GM21360 (cell line): ENCODE data around the gene CHCHD1.
"Not testable (repeated sequence)": the region's sequence is repeated elsewhere in the genome, so short reads cannot be mapped to it uniquely, and the experiment has no call there.

Experiments used
- ATAC-seq: cut with Tn5 transposase; IDR thresholded peaks from one replicate; pipeline ENCODE4 v1.9.1; 2021; ENCODE audit warnings: mild to moderate bottlenecking, moderate library complexity; ENCODE audit not compliant: unreplicated experiment

CHCHD1 gene

DNA sequence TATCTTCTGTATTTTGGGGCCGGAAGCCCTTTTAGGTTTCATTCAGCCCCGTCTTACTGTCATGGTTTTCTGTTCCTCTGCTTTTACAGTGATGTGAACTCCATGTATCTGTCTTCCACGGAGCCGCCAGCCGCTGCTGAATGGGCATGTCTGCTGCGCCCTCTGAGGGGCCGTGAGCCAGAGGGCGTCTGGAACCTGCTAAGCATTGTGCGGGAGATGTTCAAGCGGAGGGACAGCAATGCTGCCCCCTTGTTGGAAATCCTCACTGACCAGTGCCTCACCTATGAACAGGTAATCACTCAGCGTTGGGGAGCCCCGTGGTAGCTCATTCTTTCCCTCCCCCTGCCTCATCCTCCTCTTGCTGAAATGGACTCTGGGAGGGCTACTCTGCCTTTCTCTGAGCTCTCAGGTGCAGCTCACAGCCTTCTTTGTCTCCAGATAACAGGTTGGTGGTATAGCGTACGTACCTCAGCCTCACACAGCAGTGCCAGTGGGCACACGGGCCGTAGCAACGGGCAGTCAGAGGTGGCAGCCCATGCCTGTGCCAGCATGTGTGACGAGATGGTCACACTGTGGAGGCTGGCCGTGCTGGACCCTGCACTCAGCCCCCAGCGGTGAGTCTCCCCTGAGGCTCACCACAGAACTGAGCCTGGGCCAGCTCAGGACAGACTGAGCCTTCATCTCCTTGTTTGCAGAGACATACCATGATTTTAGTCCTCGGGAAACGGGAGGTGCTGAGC lies 9.2 kb downstream of the CHCHD1 start:
- ATAC-seq, result no peak

DNA sequence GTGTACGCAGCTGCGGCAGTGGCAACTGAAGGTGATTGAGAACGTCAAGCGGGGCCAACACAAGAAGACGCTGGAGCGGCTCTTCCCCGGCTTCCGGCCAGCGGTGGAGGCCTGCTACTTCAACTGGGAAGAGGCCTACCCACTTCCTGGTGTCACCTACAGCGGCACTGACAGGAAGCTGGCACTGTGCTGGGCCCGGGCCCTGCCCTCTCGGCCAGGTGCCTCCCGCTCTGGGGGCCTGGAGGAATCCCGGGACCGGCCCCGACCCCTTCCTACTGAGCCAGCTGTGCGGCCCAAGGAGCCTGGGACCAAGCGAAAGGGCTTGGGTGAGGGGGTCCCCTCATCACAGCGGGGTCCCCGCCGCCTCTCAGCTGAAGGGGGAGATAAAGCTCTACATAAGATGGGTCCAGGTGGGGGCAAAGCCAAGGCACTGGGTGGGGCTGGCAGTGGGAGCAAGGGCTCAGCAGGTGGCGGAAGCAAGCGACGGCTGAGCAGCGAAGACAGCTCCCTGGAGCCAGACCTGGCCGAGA lies 10.1 kb downstream of the CHCHD1 start:
- no peak for ATAC-seq

DNA sequence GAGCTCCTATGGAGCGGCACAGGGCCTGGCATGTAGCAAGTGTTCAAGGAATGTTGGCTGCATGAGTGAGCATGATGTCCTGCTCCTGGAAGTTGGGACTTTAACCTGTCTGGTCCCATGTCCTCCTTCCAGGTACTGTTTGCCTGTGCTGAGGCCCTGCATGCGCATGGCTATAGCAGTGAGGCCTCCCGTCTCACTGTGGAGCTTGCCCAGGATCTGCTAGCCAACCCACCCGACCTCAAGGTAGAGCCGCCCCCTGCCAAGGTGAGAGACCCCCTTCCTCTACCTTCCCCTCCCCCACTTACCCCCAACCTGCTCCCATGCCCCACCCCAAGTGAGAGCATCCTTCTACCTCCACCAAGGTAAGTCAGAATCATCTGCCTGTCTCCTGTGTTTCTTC lies 11.6 kb downstream of the CHCHD1 start:
- no peak for ATAC-seq

DNA sequence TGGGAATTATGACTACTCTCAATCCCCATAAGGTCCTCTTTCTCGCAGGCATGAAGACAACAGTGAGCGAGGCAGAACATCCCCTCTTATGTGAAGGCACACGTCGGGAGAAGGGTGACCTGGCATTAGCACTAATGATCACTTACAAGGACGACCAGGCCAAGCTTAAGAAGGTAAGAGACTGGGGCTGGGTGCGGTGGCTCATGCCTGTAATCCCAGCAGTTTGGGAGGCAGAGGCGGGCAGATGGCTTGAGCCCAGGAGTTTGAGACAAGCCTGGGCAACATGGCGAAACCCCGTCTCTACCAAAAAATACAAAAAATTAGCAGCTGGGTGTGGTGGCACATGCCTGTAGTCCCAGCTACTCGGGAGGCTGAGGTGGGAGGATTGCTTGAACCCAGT lies 13.6 kb downstream of the CHCHD1 start:
- not testable (repeated sequence) for ATAC-seq

DNA sequence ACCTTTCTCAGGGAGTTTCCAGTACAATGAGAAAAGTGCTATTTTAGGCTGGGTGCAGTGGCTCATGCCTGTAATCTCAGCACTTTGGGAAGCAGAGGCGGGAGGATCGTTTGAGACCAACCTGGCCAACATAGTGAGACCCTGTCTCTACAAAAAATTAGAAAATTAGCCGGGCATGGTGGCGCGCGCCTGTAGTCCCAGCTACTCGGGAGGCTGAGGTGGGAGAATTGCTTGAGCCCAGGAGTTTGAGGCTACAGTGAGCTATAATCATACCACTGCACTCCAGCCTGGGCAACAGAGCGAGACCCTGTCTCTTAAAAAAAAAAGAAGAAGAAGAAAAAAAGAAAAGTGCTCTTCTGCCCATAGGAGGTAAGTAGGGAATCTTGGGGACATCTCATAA lies 14.2 kb downstream of the CHCHD1 start:
- not testable (repeated sequence) for ATAC-seq

DNA sequence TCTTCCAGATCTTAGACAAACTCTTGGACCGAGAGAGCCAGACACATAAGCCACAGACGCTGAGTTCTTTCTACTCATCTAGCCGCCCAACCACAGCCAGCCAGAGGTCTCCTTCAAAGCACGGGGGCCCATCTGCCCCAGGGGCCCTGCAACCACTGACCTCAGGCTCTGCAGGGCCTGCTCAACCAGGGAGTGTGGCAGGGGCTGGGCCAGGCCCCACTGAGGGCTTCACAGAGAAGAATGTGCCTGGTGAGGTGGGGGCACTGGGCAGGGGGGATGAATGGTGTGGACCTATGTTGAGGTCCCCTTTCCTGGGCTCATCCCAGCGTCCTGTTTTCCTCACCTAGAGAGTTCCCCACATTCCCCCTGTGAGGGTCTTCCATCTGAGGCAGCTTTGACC lies 14.9 kb downstream of the CHCHD1 start:
- no peak for ATAC-seq

DNA sequence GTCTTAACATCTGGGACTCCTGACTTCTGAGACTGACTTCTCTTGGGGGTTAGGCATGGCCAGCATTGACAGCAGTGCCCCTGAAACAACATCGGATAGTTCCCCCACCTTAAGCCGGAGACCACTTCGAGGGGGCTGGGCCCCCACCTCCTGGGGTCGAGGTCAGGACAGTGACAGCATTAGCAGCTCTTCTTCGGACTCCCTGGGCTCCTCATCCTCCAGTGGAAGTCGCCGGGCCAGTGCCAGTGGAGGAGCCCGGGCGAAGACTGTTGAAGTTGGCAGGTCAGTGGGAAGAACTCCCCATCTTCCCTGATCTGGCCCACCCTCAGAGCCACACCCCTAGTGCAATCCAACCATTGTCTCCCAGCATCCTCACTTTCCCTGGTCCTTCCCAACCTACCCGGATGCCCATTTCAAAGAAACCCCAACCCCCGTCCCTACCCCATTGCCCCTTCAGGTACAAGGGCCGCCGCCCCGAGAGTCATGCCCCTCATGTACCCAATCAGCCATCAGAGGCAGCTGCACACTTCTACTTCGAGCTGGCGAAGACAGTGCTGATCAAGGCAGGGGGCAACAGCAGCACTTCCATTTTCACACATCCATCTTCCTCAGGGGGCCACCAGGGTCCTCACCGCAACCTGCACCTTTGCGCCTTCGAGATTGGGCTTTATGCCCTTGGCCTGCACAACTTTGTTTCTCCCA lies 15.6 kb downstream of the CHCHD1 start:
- ATAC-seq, result no peak

DNA sequence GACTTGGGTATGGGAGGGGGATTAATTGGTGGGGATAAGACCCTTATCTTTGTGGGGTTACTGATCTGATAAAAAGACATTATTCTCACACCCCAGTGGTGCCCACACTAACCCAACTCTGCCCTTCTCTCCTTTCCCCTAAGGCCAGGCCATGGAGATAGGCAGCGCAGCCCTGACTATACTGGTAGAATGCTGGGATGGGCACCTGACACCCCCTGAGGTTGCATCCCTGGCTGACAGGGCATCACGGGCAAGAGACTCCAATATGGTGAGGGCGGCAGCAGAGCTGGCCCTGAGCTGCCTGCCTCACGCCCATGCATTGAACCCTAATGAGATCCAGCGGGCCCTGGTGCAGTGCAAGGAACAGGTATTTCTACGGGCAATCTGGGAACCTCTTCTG lies 16.2 kb downstream of the CHCHD1 start:
- no peak for ATAC-seq

DNA sequence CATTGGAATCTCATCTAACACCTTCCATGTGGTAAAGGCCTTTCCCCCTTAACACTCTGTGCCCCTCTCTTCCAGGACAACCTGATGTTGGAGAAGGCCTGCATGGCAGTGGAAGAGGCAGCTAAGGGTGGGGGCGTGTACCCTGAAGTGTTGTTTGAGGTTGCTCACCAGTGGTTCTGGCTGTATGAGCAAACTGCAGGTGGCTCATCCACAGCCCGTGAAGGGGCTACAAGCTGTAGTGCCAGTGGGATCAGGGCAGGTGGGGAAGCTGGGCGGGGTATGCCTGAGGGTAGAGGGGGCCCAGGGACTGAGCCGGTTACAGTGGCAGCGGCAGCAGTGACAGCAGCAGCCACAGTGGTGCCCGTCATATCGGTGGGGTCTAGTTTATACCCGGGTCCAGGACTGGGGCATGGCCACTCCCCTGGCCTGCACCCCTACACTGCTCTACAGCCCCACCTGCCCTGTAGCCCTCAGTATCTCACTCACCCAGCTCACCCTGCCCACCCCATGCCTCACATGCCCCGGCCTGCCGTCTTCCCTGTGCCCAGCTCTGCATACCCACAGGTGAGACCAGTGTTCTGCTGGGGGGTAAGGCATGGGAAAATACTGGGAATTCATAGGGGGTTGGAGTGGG lies 17.2 kb downstream of the CHCHD1 start:
- ATAC-seq, result no peak

DNA sequence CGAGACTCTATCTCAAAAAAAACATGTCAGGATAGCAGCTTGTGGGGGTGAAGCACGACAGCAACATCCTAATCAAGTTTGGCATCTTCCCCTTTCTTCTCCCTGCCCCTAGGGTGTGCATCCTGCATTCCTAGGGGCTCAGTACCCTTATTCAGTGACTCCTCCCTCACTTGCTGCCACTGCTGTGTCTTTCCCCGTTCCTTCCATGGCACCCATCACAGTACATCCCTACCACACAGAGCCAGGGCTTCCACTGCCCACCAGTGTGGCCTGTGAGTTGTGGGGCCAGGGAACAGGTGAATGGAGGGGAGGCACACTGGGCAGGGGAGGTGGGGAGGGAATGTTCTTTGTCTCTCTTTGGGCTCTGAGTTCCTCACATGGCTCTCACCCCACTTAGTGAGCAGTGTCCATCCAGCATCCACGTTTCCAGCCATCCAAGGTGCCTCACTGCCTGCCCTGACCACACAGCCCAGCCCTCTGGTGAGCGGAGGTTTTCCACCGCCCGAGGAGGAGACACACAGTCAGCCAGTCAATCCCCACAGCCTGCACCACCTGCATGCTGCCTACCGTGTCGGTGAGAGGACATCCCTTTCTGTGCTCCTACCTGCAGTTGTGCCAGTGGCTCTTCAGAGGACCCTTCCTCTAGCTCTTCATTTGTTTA lies 18.2 kb downstream of the CHCHD1 start:
- no peak for ATAC-seq

DNA sequence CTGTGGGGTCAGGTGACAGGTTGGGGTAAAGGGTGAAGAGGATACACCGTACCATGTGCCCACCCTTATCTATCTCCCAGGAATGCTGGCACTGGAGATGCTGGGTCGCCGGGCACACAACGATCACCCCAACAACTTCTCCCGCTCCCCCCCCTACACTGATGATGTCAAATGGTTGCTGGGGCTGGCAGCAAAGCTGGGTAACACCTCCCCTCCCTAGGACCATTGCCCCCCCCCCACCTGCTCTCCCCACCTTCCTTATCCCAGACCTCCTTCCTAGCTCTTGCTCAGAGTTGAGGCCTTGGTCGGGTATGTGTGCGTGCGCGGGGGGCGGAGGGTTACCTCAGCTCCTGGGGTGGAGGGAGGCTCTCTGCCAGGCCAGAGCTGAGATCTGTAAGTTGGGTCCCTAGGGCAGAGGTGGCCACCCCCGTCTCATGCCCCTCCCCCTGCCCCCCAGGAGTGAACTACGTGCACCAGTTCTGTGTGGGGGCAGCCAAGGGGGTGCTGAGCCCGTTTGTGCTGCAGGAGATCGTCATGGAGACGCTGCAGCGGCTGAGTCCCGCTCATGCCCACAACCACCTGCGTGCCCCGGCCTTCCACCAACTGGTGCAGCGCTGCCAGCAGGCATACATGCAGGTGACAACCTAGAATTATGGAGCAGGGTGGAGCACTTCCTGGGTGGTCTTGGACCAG lies 18.9 kb downstream of the CHCHD1 start:
- ATAC-seq, result no peak

DNA sequence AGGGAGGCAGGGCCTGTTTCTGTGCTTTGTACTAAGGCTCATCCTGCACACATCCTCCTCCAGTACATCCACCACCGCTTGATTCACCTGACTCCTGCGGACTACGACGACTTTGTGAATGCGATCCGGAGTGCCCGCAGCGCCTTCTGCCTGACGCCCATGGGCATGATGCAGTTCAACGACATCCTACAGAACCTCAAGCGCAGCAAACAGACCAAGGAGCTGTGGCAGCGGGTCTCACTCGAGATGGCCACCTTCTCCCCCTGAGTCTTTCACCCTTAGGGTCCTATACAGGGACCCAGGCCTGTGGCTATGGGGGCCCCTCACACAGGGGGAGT lies 19.4 kb downstream of the CHCHD1 start:
- ATAC-seq, result no peak

DNA sequence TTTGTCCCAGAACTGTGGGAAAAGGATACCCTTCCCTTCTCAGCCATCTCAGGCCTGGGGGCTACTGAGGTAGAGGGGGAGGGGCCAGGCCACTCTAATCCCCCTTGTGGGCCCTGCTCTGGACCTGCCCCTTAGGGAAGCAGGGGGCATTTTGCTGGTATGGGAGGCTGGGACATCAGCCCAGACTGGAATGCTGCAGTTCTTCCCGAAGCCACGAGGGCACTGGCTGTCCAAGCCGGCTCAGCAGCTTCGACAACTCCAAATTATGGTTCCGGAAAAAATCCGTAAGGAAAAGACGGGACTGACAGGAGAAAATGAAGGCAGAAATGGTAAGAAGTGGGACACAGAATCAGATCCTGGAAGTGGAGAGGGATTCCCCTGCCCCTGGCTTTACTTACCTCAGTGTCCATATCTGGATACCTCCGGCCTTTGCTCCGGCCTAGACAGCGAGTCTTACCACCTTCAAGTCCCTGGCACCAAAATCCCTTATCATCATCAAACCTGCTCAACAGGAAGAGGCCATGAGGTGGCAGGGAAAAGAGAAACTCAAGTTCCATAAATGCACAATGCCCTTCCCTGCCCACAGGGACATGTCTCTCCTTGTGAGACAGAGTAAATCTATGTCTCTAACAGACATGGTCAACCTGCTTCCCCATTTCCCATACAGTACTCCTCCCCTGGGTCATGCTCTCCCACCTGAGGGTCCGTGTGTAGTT lies 20.6 kb downstream of the CHCHD1 start:
- no peak for ATAC-seq

DNA sequence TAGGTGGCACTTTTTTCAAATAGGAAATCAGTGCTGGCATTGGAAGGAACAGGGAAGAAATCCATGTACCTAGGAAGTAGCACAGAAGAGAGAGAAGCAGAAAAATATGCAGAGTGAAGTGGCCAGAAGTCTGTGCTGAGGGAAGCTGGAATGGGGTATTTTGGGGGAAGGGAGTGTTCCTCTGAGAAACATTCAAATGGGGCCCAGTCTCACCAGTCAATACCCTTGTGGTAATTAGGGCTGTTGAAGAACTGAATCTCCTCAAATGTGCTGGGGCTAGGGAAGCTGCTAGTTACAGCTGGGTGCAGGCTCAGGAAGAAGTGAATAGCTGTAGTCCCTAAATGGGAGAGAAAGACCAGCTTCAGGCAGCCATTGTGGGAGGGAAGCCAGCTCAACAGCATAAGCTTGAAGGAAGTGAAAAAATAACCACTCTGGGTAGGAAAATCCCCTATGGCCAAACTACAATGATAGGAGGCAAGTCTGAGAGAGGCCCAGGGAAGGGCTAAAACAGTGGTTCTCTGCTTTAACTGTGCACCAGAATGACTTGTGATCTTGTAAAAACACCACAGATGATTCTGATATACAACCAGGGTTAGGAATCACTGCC lies 21.9 kb downstream of the CHCHD1 start:
- ATAC-seq, result peak; percentile 52

DNA sequence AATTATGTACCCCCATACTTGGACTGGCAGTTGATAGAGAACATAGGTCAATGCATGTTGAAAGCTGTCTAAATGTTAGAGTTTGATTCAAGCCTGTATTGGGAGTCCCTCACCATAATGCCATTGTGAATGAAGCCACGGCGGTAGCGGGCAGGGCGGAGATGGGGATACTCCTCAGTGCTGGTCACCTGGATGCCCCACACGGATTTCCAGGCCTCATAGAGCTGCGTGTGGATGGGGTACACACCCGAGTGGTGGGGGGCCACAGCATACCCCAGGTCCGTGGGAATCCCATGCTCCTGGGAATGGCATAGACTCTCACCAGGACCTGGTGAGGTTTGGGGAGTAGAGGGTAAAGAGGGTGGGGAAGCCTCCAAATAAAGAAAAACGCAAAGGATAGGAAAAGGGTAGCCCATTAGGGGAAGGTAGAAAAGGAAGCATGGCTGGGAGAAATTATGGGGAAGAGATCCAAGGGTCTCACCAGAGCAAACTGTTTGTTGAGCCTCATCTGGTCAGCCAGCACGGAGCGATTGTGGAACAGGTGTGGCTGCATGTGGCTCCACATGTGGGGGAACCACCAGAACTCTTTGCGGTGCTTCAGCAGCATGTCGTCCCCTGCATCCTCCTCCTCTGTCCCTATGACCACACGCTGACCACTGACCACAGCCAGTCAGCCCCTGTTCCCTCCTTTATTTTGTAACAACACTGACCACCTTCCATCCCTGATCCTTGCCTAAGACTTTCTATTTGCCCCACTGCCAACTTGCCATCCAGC lies 24.5 kb downstream of the CHCHD1 start:
- ATAC-seq, result no peak

DNA sequence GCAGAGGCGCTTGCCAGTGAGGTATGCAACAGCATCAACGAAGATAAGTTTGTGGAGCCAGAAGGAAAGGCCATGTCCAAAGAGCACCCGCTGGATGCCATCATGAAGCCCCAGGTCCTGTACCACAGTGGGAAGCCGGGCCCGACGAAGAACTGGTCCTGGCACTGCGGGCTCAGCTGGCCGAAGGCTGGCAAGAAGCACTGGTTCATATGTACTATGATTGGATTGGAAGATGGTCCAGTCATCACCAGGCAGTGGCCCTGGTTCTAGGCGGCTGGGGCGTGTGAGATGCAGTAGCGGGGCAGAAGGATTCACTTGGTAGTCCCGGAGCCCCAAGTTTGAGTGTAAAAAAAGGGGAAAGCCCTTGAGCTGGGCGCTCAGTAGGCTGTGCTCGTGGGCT lies 25.6 kb downstream of the CHCHD1 start:
- no peak for ATAC-seq

DNA sequence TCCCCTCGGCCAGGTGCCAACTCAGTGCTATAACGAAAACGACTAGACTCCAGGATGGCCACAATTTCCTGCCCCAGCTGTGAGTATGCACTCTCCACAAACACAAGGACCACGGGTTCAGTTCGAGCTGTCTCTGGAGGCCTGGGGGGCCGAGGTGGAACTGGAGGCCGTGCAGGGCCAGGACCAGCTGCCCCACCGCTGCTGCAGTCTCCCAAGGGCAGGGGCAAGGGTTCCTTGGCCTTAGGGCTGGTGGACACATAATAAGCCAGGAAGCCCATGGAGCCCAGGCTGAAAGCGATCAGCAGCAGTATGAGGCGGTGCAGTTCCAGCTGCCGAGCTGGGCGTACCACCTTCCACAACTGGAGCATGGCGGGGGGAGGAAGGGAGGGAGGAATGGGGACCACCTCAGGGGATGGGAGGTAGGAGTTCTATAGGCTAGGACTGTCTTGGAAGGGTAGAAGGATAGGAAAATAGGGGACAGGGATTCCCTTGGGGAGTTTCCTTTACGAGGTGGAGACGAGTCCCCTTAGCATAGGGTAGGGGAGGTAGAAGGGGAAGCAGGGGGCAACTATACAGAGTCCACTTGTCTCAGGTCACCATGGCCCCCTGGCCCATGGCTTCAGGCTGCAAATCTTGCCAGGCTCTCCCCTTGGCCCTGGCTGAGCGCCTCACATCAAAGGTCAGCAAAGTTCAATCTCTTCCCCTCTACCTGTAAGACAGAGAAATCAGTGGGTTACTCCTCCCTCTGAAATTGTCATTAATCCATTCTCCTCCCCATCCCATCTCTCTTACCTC lies 26.4 kb downstream of the CHCHD1 start:
- no peak for ATAC-seq

DNA sequence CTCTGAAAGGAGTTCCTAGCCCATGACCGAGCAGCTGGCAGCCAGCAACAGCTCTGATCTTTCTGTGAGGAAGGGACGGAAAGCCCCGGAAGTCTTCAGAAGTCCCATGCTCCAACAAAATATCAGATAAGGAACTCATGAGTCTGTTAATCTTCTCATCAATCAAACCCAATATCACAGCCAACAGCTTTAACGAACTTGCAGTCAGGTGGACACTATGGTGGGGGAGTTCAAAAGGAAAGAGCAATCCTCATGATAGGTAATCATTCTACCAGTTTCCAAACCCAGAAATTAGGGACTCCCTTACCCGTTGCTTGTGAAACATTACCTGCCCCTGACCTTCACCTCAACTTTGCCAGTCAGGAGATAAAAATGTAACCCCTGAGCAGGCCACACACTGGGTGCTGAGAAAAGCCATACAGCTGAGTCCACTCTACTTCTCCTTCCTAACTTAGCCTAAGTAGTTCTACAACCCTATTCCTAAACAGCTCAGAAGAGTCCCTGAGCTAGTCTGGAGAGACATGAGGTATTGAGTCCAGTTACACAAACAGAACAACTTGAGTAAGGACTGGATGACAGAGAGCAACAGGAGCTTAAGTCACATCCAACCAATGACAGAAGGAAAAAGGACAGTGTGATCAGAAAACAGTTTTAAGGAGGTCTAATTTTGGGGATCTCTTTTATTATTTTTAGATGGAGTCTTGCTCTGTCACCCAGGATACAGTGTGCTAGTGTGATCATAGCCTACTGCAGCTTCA lies 27.4 kb downstream of the CHCHD1 start:
- ATAC-seq, result no peak
